ENCODE results near the gene DNAJC18.
"Not testable (repeated sequence)": the region's sequence is repeated elsewhere in the genome, so short reads cannot be mapped to it uniquely, and the experiment has no call there.

DNAJC18 gene

GRCh38 chr5:139387611-139388197 is 51.6 kb downstream of the DNAJC18 start:
- DNase-seq (ENCODE audit: low spot score): no peak

GRCh38 chr5:139386956-139387355 is 52.4 kb downstream of the DNAJC18 start:
- not testable (repeated sequence) for DNase-seq (ENCODE audit: low spot score)

- DNase-seq (ENCODE audit: low spot score): no peak
These were observed 53.3 kb downstream of the DNAJC18 start for GRCh38 chr5:139386050-139386438.

GRCh38 chr5:139385061-139386049 is 54.0 kb downstream of the DNAJC18 start:
- DNase-seq (ENCODE audit: low spot score): no peak

GRCh38 chr5:139384591-139385051 is 54.7 kb downstream of the DNAJC18 start:
- DNase-seq (ENCODE audit: low spot score): no peak

- no peak for DNase-seq (ENCODE audit: low spot score)
These were observed 55.2 kb downstream of the DNAJC18 start for GRCh38 chr5:139383993-139384590.

- DNase-seq (ENCODE audit: low spot score): no peak
These were observed 55.9 kb downstream of the DNAJC18 start, which contains the start of gene SLC23A1 for GRCh38 chr5:139383275-139383992. Gene SLC23A1 (minus strand): TSS chr5:139383297. CDS start chr5:139383253, 44 bp downstream.

GRCh38 chr5:139382807-139383206 is 56.5 kb downstream of the DNAJC18 start:
- no peak for DNase-seq (ENCODE audit: low spot score)

- DNase-seq (ENCODE audit: low spot score): no peak
These were observed 57.2 kb downstream of the DNAJC18 start for GRCh38 chr5:139381837-139382761.

- no peak for DNase-seq (ENCODE audit: low spot score)
These were observed 59.5 kb downstream of the DNAJC18 start for GRCh38 chr5:139379626-139380449.

GRCh38 chr5:139378941-139379361 is 60.4 kb downstream of the DNAJC18 start:
- DNase-seq (ENCODE audit: low spot score): no peak

GRCh38 chr5:139378101-139378825 is 61.1 kb downstream of the DNAJC18 start:
- no peak for DNase-seq (ENCODE audit: low spot score)

GRCh38 chr5:139377226-139377625 is 62.1 kb downstream of the DNAJC18 start:
- no peak for DNase-seq (ENCODE audit: low spot score)

- no peak for DNase-seq (ENCODE audit: low spot score)
These were observed 63.0 kb downstream of the DNAJC18 start for GRCh38 chr5:139376364-139376763.

GRCh38 chr5:139374909-139375308 is 64.4 kb downstream of the DNAJC18 start:
- DNase-seq (ENCODE audit: low spot score): no peak

GRCh38 chr5:139371482-139372435 is 67.6 kb downstream of the DNAJC18 start:
- DNase-seq (ENCODE audit: low spot score): no peak

- DNase-seq (ENCODE audit: low spot score): no peak
These were observed 70.1 kb downstream of the DNAJC18 start for GRCh38 chr5:139369181-139369580.

GRCh38 chr5:139368613-139369012 is 70.7 kb downstream of the DNAJC18 start:
- DNase-seq (ENCODE audit: low spot score): no peak
